Stromal cell of bone marrow (primary cell): Measurements from ENCODE around the gene FRAT2.
"Not testable (repeated sequence)": the region's sequence is repeated elsewhere in the genome, so short reads cannot be mapped to it uniquely, and the experiment has no call there.

ENCODE experiments used
- DNase-seq: peaks from one replicate; pipeline ENCODE4 v3.0.0-alpha.2; 2012; ENCODE audit warnings: low read depth

The FRAT2 gene

GRCh38 chr10:97291357-97292096 lies 43.0 kb downstream of the FRAT2 start:
- DNase-seq, result no peak

- not testable (repeated sequence) for DNase-seq
Measured at GRCh38 chr10:97290576-97291356, 43.8 kb downstream of the FRAT2 start.

- not testable (repeated sequence) for DNase-seq
Measured at GRCh38 chr10:97290076-97290475, 44.5 kb downstream of the FRAT2 start.
